ENCODE data around the gene CPXM2.

The CPXM2 gene

GRCh38 chr10:123726381-123726780, 165.2 kb downstream of the CPXM2 start:
- DNase-seq: no peak

GRCh38 chr10:123724747-123725146, 166.9 kb downstream of the CPXM2 start:
- no peak for DNase-seq

GRCh38 chr10:123722351-123722750, 169.3 kb downstream of the CPXM2 start:
- DNase-seq: no peak

- DNase-seq: no peak
Observed at GRCh38 chr10:123721441-123722049, 170.1 kb downstream of the CPXM2 start.

GRCh38 chr10:123720536-123720935, 171.1 kb downstream of the CPXM2 start:
- no peak for DNase-seq

GRCh38 chr10:123718544-123719060, 173.0 kb downstream of the CPXM2 start:
- DNase-seq: no peak

GRCh38 chr10:123717336-123717735, 174.3 kb downstream of the CPXM2 start:
- DNase-seq: no peak

- no peak for DNase-seq
Observed at GRCh38 chr10:123715546-123715945, 176.1 kb downstream of the CPXM2 start.

- no peak for DNase-seq
Observed at GRCh38 chr10:123706236-123706635, 185.4 kb downstream of the CPXM2 start.

- no peak for DNase-seq
Observed at GRCh38 chr10:123704812-123705211, 186.8 kb downstream of the CPXM2 start.

- DNase-seq: no peak
Observed at GRCh38 chr10:123704076-123704475, 187.5 kb downstream of the CPXM2 start.

GRCh38 chr10:123703195-123703790, 188.3 kb downstream of the CPXM2 start:
- DNase-seq: no peak
